Right atrium auricular region (tissue), 2 donors: Measurements from ENCODE around the gene ADAMTS14. TPM values are rescaled to one million over a fixed set of nuclear protein-coding genes. Genes with fewer than 3 reads are reported as not detected.

Experiments used
- DNase-seq: peaks from one replicate; pipeline ENCODE4 v3.0.0-alpha.2; 2019; ENCODE audit warnings: low spot score
- H3K27ac ChIP-seq, 2 donors: fragments of 200-600 bp; sonication (generic); 1 replicate in 1 of 2; 2 replicates in 1 of 2; pipeline ENCODE4 v1.5.1; 2016 to 2019
- H3K27me3 ChIP-seq, 2 donors: fragments of 200-600 bp; sonication (generic); one replicate each; pipeline versions ENCODE4 v1.5.1 to v1.6.0; 2017 to 2019
- H3K36me3 ChIP-seq: fragments of 200-600 bp; sonication (generic); one replicate; pipeline ENCODE4 v1.5.1; 2016
- H3K4me1 ChIP-seq, 2 donors: fragments of 200-600 bp; sonication (generic); one replicate each; pipeline versions ENCODE4 v1.5.1 to v1.6.0; 2017 to 2019
- H3K4me3 ChIP-seq, 2 donors: fragments of 200-600 bp; sonication (generic); 1 replicate in 1 of 2; 2 replicates in 1 of 2; pipeline ENCODE4 v1.5.1; 2017 to 2019; ENCODE audit warnings: mild to moderate bottlenecking in 1 of 2, moderate library complexity in 1 of 2
- H3K9me3 ChIP-seq, 2 donors: fragments of 200-600 bp; sonication (generic); one replicate each; pipeline ENCODE4 v1.5.1; 2019
- total RNA-seq, 2 donors: library from RNA; depleted of rRNA; stranded (reverse); fragments of >200 nt; gene quantifications; one replicate each; pipeline ENCODE4 v1.1.0, GENCODE V29; 2016
- TF ChIP-seq, protein P1 (sequence below), 2 donors: fragments of 200-600 bp; sonication (generic); IDR thresholded peaks; one replicate each; pipeline ENCODE4 v1.5.1; 2019; ENCODE audit warnings: antibody characterized with exemption in 2 of 2

The ADAMTS14 gene
- total RNA-seq, 2 donors from 2014 or later: not detected

DNA sequence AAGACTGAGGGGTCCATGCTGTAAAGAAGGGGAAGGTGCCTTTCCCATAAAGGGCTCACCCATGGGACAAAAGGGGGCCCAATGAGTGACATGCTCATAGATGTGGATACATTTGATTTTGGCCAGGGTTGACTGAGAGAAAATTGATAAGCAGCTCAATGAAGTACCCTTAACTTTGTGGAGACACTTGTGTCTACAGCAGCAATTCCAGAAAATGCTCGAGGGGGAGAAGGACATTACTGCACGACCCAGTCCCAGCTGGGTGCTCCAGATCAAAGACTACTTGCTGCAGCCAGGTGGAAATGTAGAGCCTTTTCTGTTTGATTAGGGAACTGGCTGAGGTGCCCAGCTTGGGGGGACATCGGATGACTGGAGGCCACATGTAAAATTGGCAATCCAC lies 22.2 kb upstream of the ADAMTS14 start:
- Histone ChIP-seq H3K36me3 (no peaks in the 10 kb centered on the region), H3K27ac (no peak overlapping the region), H3K27me3 (no peaks in the 10 kb centered on the region), H3K4me3 (no peak overlapping the region), H3K9me3 (no peaks in the 10 kb centered on the region), H3K4me1 (peaks cover 0 to 15% of the 10 kb centered on the region in 2 donors)
- no peak for DNase-seq
- TF ChIP-seq, protein P1, sequence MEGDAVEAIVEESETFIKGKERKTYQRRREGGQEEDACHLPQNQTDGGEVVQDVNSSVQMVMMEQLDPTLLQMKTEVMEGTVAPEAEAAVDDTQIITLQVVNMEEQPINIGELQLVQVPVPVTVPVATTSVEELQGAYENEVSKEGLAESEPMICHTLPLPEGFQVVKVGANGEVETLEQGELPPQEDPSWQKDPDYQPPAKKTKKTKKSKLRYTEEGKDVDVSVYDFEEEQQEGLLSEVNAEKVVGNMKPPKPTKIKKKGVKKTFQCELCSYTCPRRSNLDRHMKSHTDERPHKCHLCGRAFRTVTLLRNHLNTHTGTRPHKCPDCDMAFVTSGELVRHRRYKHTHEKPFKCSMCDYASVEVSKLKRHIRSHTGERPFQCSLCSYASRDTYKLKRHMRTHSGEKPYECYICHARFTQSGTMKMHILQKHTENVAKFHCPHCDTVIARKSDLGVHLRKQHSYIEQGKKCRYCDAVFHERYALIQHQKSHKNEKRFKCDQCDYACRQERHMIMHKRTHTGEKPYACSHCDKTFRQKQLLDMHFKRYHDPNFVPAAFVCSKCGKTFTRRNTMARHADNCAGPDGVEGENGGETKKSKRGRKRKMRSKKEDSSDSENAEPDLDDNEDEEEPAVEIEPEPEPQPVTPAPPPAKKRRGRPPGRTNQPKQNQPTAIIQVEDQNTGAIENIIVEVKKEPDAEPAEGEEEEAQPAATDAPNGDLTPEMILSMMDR (IDR thresholded peaks at IDR 0.05): no peak

DNA sequence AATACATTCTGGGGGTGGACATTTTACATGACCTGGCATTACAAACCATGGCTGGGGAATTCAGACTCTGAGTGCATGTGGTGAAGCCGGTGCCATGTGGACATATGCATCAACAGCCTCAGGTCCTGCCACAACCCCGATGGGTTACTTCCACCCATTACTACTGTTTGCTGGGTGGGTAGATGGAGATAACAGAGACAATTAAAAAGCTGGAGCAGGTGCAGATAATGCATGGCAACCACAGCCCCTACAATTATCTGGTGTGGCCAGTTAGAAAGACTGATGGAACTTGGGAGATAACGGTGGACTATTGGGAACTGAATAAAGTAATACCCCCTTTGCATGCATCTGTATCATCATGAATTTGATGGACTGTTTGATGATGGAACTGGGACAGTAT lies 21.6 kb upstream of the ADAMTS14 start:
- Histone ChIP-seq H3K27ac (no peak overlapping the region), H3K4me3 (no peak overlapping the region), H3K27me3 (no peaks in the 10 kb centered on the region), H3K36me3 (no peaks in the 10 kb centered on the region), H3K4me1 (peaks cover 0 to 15% of the 10 kb centered on the region in 2 donors), H3K9me3 (no peaks in the 10 kb centered on the region)
- TF ChIP-seq, protein P1 (IDR thresholded peaks at IDR 0.05): no peak
- no peak for DNase-seq

DNA sequence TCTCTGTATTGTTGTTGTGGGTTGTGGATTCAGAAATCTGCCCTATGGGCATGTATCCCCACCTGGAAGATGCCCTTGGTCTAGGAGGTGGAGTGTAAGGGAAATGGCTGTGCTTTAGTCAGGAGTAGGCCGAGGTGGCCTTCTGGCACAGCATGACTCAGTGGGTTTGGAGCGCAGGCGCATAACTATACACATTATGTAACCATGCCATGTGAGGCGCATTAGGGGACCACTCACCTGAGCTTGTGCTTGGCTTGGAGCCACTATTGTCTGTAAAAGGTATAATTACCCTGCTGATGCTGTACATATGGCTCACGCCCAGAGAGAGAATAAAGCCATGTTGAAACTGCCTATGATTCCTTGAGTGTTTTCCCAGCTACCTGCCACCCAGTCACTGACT lies 20.6 kb upstream of the ADAMTS14 start:
- Histone ChIP-seq H3K4me1 (peaks cover 0 to 15% of the 10 kb centered on the region in 2 donors), H3K36me3 (no peaks in the 10 kb centered on the region), H3K4me3 (no peak overlapping the region), H3K27me3 (no peaks in the 10 kb centered on the region), H3K9me3 (no peaks in the 10 kb centered on the region), H3K27ac (no peak overlapping the region)
- TF ChIP-seq, protein P1 (IDR thresholded peaks at IDR 0.05): no peak
- no peak for DNase-seq

DNA sequence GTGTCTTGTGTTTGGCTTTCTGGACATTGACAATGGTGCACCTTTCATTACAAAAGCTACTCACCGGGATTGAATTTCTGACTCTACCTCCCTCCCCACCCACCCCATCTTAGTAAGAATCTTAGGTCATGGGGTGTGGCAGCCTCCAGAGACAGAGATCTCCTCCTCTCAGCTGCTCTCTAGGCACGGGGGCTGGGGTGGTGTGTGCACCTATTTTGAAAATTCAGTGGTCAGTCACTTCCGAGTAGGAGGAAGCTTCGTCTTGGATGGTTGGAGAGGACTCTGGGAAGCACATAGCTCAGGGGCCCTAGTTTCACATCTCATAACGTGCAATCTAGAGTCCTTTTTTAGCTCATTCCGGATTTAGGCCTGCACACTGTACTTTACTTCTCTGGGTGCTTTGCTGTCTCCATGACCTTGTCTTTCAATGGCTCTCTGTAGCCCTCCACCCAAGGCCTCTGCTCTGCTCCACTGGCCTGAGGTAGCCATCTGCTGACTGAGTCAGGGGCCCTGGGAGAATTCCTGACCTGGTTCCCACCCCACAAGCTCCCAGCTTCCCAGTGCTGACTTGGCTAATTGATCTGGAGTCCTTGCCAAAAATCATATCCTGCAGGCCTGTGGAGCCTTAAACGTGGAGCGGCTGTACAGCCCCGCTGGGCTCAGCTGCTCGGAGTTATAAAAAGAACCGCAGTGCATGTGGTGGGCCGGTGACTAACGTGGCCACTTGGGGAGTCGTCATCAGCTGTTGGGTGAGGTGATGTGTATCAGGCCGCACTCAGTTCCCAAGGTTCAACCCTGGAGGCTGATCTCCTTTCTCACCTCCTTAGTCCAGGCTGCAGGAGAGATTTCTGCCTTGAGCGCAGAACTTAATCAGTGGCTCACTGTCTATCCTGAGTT lies 19.3 kb upstream of the ADAMTS14 start:
- no peak overlapping the region for H3K4me3 ChIP-seq
- H3K27me3 ChIP-seq: no peaks in the 10 kb centered on the region
- DNase-seq: peak; percentile 71
- H3K27ac ChIP-seq: peak overlapping the region in 1 of 2 donors; percentile 56
- peaks cover 0 to 15% of the 10 kb centered on the region in 2 donors for H3K4me1 ChIP-seq
- no peaks in the 10 kb centered on the region for H3K9me3 ChIP-seq
- TF ChIP-seq, protein P1 (IDR thresholded peaks at IDR 0.05): no peak
- no peaks in the 10 kb centered on the region for H3K36me3 ChIP-seq

DNA sequence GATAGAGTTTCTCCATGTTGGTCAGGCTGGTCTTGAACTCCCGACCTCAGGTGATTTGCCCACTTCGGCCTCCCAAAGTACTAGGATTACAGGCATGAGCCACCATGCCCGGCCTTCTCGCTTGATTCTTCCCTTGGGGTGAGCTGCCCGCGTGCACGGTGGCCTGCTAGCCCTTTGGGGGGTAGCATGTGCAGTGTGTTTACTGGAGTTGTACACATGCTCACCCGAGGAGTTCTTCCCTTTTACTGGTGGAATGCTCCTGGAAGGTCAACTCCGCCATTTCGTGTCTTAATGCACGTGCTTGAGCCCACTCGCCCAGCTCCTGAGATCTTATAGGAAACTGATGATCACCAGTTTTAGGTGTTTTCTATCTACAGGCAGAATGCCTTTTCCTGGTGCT lies 17.0 kb upstream of the ADAMTS14 start:
- Histone ChIP-seq H3K36me3 (no peaks in the 10 kb centered on the region), H3K4me1 (peaks cover 0 to 15% of the 10 kb centered on the region in 2 donors), H3K4me3 (no peak overlapping the region), H3K27ac (no peak overlapping the region), H3K9me3 (peaks cover 0 to 9% of the 10 kb centered on the region in 2 donors), H3K27me3 (no peaks in the 10 kb centered on the region)
- no peak for DNase-seq
- TF ChIP-seq, protein P1 (IDR thresholded peaks at IDR 0.05): no peak
